GM18907 (cell line): ENCODE measurements around the gene ATRX.
"Not testable (repeated sequence)": the region's sequence is repeated elsewhere in the genome, so short reads cannot be mapped to it uniquely, and the experiment has no call there.

Source experiments
- ATAC-seq: cut with Tn5 transposase; IDR thresholded peaks from one replicate; pipeline ENCODE4 v1.9.1; 2021; ENCODE audit warnings: mild to moderate bottlenecking, moderate library complexity; ENCODE audit not compliant: unreplicated experiment

The ATRX gene, protein sequence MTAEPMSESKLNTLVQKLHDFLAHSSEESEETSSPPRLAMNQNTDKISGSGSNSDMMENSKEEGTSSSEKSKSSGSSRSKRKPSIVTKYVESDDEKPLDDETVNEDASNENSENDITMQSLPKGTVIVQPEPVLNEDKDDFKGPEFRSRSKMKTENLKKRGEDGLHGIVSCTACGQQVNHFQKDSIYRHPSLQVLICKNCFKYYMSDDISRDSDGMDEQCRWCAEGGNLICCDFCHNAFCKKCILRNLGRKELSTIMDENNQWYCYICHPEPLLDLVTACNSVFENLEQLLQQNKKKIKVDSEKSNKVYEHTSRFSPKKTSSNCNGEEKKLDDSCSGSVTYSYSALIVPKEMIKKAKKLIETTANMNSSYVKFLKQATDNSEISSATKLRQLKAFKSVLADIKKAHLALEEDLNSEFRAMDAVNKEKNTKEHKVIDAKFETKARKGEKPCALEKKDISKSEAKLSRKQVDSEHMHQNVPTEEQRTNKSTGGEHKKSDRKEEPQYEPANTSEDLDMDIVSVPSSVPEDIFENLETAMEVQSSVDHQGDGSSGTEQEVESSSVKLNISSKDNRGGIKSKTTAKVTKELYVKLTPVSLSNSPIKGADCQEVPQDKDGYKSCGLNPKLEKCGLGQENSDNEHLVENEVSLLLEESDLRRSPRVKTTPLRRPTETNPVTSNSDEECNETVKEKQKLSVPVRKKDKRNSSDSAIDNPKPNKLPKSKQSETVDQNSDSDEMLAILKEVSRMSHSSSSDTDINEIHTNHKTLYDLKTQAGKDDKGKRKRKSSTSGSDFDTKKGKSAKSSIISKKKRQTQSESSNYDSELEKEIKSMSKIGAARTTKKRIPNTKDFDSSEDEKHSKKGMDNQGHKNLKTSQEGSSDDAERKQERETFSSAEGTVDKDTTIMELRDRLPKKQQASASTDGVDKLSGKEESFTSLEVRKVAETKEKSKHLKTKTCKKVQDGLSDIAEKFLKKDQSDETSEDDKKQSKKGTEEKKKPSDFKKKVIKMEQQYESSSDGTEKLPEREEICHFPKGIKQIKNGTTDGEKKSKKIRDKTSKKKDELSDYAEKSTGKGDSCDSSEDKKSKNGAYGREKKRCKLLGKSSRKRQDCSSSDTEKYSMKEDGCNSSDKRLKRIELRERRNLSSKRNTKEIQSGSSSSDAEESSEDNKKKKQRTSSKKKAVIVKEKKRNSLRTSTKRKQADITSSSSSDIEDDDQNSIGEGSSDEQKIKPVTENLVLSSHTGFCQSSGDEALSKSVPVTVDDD (N-terminal part only)

DNA sequence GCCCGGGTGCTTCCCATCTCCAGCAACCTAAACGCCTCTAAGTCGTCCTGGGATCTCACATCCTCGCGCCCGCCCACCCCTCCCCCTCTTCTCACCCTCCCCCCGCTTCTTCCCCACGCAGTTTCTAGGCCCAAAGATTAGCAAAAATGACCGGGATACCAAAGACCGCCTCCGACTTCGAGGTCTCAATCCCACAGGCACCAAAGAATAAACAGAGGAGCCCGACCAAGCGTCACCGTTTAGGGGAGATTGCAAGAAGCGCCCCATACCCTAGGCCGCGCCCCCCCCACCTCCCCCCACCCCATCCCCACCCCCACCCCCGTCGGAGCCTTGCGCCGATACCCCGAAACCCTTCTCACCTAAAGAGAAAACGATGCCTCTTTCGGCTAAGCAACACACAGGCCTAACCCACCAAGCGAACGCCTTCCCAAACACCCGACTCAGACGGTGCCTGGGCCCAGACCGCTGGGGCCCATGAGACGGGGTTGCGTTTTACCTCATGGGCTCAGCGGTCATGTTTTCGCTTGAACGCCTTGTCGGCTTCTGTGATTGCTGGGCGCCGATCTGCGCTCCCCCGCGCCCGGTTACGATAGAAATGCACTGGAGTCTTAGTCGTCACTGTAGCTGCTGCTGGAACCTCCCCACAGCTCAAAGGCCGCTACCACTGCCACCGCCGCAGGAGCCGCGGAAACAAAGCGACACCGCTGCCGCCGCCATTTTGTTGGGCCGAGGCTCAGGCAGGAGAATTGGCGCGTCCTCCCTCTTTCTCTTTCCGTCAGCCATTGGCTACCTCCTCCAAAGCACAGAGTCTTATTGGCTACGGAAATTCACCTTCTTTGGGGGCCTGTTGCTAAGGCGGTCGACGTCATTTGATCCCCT is at the start of gene ATRX:
ATRX (minus strand) TSS at position 731 of the 879 bp plus-strand sequence; CDS start at position 516, 215 bp downstream.
- ATAC-seq = peak; percentile 97

DNA sequence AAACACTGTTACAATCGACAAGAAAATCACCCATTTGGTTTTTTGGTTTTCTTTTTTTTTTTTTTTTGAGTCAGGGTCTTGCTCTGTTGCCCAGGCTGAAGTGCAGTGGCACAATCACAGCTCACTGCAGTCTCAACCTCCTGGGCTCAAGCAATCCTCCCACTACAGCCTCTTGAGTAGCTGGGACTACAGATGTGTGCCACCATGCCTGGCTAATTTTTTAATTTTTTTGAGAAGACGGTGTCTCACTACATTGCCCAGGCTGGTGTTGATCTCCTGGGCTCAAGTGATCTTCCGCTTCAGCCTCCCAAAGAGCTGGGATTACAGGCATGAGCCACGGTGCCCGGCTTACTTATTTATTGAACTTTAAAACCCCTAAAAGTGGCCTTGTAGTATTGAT is 45.5 kb upstream of the ATRX start:
- not testable (repeated sequence) for ATAC-seq

DNA sequence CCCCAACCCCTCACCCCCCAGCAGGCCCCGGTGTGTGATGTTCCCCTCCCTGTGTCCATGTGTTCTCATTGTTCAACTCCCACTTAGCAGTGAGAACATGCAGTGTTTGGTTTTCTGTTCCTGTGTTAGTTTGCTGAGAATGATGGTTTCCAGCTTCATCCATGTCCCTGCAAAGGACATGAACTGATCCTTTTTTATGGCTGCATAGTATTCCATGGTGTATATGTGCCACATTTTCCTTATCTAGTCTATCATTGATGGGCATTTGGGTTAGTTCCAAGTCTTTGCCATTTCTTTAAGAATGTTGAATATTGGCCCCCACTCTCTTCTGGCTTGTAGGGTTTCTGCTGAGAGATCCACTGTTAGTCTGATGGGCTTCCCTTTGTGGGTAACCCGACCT is 36.0 kb upstream of the ATRX start:
- not testable (repeated sequence) for ATAC-seq

DNA sequence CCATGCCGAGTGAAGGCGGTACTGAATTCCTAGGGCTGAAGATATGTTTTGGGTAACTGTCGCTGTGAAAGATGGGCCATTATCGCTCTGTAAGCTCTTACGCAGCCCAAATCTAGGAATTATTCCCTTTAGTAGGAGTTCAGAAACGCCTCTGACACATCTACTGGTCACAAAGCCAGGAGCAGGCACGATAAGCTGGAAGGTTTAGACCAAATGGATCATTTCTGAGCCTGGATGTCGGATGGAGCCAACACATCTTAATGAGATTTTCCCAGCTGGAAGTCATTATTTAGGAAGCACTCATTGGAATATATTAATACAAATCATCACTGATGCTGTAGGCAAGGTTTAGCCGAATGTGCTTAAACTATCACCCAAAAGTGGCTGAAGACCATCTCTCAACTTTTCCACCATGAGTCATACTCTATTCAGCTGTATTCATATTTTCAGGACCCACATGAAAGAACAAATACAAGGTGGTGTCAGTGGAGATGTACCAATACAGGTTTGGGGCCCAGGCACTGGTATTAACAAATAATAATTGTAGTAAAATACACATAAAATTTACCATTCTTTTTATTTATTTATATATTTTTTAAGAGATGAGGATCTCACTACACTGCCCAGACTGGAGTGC is 34.2 kb upstream of the ATRX start:
- ATAC-seq = no peak

DNA sequence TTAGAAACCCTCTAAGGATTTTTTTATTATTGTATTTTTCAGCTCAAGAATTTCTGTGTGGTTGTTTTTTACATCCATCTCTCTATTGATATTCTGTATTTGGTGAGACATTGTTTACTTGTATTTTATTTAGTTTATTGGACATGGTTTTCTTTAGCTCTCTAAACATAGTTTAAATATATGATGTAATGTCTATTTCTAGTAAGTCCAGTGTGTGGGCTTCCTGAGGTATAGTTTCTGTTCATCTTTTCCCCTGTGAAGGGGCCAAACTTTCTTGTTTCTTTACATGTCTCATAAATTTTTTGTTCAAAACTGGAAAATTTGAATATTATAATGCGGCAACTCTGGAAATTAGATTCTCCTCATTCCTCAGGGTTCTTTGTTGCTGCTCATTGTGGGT is 28.2 kb upstream of the ATRX start:
- no peak for ATAC-seq

DNA sequence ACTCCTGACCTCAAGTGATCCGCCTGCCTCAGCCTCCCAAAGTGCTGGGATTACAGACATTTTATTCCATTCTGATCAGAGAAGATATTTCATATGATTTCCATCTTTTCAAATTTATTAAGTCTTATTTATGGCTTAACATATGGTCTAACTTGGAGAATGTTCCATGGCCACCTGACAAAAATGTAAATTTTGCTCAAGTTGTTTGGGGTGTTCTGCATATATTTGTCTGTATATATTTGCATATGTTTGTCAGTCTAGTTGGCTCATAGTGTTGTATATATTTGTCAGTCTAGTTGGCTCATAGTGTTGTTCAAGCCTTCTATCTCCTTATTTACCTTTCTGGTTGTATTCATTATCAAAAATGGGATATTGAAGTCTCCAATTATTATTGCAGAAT is 16.2 kb upstream of the ATRX start:
- ATAC-seq = no peak

DNA sequence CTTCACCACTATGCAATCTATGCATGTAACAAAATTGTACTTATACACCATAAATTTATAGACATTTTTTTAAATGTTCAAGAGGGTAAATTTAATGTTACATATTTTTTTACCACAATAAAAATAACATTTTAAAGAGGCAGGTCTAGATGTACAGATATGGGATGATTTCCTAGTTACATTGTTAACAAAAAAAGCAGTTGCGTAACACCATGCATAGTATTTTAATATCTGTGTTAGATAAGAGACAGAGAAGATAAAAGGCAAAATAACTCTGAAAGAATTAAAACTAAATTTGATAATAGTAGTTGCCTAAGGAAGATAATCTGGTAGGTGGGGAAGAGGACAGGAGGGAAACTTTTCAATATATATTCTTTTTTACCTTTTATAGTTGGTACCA is 9.1 kb upstream of the ATRX start:
- no peak for ATAC-seq

DNA sequence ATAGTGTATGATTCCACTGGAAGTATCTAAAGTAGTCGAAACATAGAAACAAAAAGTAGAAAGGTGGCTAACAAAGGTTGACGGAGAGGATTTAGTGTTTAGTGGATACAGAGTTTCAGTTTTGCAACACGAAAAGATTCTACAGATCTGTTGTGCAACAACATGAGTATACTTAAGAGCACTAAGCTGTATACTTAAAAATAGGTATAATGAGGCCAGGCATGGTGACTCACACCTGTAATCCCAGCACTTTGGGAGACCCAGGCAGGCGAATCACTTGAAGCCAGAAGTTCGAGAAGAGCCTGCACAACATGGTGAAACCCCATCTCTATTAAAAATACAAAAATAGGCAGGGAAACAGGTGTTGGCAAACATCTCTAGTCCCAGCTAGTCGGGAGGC is 7.9 kb upstream of the ATRX start:
- ATAC-seq = no peak

DNA sequence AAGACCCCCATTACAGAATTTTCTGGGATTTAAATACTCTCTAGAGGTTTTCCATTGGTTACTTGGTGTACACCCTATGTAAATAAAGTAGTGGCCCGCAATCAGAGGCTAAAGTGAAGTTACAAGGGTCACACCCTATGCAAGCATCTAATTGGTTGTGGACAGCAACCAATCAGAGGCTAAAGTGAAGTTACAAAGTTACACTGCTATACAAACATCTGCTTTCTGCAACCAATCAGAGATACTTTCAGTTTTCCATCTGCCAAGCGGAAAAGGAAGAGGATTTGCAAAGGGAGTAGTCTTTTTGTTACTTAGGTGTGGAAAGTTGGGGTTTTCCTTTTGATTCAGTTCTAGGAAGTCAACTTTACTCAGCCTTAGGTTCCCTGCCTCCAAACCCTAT is 2.0 kb upstream of the ATRX start:
- ATAC-seq = no peak

DNA sequence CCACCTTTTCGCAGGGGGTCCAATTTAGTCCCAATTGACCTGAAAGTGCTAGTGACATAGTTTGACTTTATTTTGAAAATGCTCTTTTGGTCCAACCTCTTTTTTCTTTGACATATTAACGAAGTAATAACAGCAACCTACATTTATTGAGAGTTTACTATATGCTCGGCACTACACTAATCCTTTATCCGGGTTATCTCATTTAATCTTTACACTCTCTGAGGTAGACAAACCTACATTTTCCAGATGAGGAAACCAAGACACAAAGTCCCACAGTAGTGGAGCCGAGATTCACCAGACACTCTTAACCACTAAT is 307 bp upstream of the ATRX start:
- ATAC-seq = peak; percentile 23

DNA sequence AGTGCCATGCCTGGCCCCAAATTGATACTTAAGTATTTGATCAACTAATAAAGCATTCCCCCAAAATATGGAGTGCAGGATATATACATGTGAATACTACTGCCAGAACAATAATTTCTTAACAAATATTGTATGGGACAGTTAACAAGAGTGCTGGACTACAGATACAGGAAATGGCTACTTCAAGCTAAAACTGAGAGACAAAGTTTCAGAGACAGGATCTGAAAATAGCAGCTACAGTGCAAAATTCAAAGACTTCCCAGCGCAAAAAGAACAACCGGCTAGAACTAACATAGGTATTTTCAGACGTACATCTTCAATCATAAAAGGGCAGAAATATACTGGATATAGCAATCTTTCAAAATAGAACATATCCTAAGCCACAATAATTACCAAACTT is 6.3 kb downstream of the ATRX start:
- ATAC-seq = no peak

DNA sequence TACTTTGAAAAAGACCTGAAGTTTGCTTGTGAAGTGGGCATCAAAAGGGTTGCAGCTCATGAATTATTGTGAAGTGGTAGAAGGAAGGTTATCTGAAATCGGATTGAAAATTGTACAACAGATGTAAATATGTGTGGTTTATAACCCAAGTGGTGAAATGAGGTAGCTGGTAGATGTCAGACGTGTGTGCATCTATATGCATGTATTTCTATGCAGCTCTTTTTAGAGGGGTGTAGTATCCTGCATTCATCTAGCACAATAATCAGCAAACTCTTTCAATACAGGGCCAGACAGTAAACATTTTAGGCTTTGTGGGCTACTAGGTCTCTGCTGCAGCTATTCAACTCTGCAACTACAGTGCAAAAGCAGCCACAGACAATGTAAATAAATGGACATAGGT is 9.4 kb downstream of the ATRX start:
- no peak for ATAC-seq

DNA sequence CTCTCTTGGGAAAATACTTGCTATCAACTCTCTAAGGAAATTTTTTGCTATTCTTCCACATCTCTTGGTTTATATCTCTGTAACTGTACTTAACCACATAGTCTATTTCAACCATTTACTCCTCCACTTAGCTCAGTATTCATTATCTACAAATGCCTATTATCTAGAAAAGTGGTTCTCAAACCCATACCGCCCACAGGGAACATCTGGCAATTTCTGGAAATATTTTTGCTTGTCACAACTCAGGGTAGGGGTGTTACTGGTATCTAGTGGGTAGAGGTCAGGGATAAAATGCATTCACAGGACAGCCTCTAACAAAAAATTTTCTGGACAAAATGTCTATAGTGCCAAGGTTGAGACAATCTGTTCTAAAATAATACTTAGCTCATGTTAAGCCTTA is 14.4 kb downstream of the ATRX start:
- no peak for ATAC-seq

DNA sequence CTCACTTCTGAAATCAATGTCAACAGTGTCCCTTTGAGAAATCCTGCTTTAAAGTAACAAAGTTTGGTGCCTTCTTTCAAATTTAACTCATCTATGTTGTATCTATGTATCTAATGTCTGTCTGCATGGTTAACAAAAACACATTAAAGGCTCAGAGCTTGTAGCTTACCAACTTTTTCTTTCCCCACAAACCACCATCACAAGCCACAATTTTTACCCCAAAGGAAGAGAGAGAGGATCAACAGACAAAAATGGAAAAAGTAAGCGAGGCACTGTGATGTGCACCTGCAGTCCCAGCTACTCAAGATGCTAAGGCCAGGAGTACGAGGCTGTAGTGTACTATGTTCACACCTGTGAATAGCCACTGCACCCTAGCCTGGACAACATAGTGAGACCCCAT is 17.2 kb downstream of the ATRX start:
- no peak for ATAC-seq

DNA sequence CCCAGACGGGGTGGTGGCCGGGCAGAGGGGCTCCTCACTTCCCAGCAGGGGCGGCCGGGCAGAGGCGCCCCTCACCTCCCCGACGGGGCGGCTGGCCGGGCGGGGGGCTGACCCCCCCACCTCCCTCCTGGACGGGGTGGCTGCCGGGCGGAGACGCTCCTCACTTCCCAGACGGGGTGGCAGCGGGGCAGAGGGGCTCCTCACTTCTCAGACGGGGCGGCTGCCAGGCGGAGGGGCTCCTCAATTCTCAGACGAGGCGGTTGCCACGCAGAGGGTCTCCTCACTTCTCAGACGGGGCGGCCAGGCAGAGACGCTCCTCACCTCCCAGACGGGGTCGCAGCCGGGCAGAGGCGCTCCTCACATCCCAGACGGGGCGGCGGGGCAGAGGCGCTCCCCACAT is 19.8 kb downstream of the ATRX start:
- ATAC-seq = not testable (repeated sequence)

DNA sequence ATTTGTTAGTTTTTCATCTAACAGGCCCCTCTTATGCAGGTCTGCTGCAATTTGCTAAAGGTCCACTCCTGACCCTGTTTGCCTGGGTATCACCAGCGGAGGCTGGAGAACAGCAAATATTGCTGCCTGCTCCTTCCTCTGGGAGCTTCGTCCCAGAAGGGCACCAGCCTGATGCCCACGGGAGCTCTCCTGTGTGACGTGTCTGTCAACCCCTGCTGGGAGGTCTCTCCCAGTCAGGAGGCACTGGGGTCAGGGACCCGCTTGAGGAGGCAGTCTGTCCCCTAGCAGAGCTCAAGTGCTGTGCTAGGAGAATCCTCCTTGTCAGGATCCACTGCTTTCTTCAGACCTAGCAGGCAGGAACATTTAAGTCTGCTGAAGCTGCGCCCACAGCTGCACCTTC is 30.5 kb downstream of the ATRX start:
- no peak for ATAC-seq

DNA sequence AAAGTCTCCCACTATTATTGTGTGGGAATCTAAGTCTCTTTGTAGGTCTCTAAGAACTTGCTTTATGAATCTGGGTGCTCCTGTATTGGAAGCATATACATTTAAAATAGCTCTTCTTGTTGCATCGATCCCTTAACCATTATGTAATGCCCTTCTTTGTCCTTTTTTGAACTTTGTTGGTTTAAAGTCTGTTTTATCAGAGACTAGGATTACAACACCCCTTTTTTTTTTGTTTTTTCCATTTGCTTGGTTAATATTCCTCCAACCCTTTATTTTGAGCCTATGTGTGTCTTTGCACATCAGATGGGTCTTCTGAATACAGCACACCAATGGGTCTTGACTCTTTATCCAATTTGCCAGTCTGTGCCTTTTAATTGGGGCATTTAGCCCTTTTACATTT is 32.1 kb downstream of the ATRX start:
- not testable (repeated sequence) for ATAC-seq

DNA sequence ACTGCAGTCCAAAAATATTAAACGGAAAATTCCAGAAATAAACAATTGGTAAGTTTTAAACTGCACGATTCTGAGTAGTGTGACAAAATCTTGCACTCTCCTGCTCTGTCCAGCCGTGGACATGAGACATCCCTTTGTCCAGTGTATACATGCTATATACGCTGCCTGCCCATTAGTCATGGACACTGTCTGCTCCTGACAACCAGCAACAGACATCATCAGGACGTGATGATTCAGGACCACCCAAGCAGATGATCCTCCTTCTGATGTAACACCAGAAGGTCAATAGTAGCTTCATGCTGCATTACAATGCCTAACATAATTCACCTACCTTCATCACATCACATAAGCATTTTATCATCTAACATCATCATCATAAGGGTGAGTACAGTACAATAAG is 36.3 kb downstream of the ATRX start:
- no peak for ATAC-seq

DNA sequence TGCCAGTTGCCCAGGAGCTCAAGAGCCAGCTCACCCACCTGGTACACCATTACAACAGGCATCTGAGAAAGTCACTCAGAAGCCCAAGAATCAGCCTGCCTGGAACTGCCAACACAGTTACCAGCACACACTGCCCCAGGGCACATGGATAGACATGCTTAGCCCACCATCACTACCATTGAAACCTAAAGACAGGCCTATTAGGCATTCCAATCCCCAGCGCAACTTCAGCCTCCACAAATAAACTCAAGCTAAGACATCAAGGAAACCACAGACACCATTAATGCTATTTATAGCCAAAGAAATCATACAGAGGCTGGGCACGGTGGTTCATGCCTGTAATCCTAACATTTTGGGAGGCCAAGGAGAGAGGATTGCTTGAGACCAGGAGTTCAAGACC is 42.3 kb downstream of the ATRX start:
- ATAC-seq = no peak
